ENCODE measurements around the gene CDKN2C.
A peak's percentile ranks its signal among the peaks of the same experiment; 100 is the strongest.
"Not testable (repeated sequence)": the region's sequence is repeated elsewhere in the genome, so short reads cannot be mapped to it uniquely, and the experiment has no call there.

The CDKN2C gene

DNA sequence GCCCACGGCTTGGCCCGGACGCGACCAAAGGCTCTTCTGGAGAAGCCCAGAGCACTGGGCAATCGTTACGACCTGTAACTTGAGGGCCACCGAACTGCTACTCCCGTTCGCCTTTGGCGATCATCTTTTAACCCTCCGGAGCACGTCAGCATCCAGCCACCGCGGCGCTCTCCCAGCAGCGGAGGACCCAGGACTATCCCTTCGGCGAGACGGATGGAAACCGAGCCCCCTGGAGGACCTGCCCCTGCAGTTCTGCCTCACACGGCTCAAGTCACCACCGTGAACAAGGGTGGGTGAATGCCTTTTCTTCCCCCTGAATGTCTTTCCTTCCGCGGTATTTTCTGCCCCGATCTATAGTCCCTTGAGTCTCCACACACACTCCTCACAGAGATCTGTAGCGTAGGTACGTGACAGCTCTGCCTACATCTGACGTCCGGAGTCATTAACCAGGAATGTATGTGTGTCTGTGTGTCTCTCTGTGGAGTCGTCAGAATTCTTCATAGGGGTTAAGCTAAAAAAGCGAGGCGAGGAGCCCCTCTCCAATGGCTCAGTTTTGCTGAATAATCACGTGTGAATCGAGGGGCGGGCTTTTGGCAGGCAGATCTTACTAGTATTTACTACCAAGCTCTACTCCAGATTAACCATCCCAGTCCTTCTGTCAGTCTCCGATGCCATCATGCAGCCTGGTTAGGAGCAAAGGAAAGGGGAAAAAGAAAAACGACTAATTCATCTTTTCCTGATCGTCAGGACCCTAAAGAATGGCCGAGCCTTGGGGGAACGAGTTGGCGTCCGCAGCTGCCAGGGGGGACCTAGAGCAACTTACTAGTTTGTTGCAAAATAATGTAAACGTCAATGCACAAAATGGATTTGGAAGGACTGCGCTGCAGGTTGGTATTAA lies at the start of gene CDKN2C:
Gene CDKN2C, plus strand, starts transcription at position 635 of the 898 bp plus-strand sequence. Its CDS starts 124 bp downstream, at position 759.
- peak in 43 of 56 donors; percentile 8 to 79 (median 47) for DNase-seq

GRCh38 chr1:50920409-50920808 lies 49.6 kb upstream of the CDKN2C start:
- DNase-seq = no peak

GRCh38 chr1:50921029-50921428 lies 49.0 kb upstream of the CDKN2C start:
- no peak for DNase-seq

- no peak for DNase-seq
Observed at GRCh38 chr1:50923564-50923963, 46.5 kb upstream of the CDKN2C start.

DNA sequence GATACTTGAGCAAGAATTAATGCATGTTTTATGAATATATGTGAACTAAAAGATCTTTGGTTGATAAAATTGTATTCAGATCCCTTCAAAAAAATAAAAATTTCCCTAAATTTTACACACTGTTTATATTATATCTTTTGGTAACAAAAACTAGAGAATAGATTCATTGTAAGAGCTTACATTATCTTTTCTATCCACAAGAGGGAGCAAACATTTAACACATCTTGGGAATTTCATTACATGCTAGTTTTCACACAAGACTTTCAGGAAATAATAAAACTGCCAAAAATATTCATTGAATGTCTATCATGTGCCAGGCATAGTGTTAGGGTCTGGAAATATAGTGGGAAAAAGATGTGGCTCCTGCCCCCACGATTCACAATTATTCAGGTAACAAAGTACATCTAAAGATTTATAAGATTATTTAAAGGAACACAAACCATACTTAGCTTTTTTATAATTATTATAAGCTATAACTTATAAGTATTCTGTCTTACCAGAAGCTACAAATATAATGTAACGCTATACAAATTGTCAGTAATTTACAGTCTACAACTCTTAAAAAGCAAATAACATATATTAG lies 40.6 kb upstream of the CDKN2C start:
- DNase-seq = peak in 2 of 56 donors; percentile 0 to 40

DNA sequence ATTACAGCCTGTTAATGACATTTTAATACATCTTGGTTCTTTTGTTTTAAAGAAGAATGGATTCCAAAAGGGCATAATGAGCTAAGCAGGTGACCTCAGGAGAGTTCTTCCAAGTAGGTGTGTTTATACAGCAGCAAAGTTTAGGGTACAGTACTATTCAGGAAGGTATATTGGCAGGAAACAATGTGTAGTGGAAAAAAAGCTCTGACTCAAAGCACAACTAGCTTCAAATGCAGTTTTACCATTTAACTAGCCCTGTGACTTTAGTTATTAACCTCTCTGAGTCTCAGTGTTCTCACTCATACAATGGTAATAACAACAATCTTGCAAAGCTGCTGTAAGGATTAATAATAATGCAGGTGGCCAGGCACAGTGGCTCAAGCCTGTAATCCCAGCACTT lies 39.9 kb upstream of the CDKN2C start:
- no peak for DNase-seq

GRCh38 chr1:50930965-50931737 lies 38.9 kb upstream of the CDKN2C start:
- no peak for DNase-seq

GRCh38 chr1:50932043-50932442 lies 38.0 kb upstream of the CDKN2C start:
- not testable (repeated sequence) for DNase-seq

DNA sequence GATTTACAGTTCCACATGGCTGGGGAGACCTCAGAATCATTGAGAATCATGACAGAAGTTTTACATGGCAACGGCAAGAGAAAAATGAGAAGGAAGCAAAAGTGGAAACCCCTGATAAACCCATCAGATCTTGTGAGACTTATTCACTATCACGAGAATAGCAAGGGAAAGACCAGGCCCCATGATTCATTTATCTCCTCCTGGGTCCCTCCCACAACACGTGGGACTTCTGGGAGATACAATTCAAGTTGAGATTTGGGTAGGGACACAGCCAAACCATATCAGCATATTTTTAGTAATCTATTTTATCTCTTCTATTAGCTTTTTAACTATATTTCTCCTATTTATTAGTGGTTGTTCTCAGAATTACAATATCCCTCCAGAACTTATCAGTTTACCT lies 36.3 kb upstream of the CDKN2C start:
- not testable (repeated sequence) for DNase-seq

- no peak for DNase-seq
Observed at GRCh38 chr1:50934838-50935237, 35.2 kb upstream of the CDKN2C start.

DNA sequence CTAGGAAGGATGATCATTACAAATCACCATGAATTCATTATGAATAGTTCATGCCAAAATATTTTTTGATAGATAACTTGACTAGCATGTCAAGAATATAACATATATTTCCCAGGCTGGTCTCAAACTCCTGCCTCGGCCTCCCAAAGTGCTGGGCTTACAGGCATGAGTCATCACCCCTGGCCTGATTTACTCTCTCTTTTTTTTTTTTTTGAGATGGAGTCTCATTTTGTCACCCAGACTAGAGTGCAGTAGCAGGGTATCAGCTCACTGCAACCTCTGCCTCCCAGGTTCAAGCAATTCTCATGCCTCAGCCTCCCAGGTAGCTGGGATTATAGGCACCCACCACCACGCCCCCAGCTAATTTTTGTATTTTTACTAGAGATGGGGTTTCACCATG lies 34.8 kb upstream of the CDKN2C start:
- not testable (repeated sequence) for DNase-seq

DNA sequence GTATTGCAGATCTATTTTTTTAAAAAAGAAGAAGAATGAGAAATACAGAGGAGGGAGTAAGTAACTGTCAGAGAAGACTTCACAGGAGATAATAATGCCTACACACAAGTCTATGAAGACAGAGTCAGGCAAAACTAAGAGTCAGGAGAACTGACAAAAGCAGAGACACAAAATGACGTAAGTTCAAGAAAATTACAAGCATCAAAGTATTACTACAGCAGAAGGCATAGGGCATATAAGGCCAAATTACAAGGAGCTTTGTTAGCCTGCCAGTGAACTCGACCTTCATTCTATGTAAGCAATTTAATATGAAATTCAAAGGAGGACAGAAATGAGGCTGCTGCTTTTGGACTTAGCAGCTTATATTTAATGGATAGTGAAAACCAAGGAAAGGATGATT lies 33.7 kb upstream of the CDKN2C start:
- no peak for DNase-seq

DNA sequence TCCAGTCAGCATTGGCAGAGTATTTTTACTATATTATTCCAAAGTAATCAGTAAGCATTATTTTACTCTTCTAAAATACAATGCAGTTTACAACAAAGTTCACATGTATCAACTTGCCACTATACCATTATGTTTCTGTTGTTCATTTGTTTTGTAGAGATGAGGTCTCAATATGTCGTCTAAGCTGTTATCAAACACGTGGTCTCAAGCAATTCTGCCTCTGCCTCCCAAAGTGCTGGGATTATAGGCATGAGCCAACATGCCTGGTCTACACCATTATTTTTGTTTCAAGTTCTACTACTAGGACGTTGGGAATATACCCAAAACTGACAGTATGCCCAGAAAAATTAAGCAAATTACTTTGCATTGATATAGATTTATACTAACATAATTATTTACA lies 29.8 kb upstream of the CDKN2C start:
- no peak for DNase-seq

GRCh38 chr1:50942334-50942733 lies 27.7 kb upstream of the CDKN2C start:
- no peak for DNase-seq

- DNase-seq = no peak
Observed at GRCh38 chr1:50949286-50949982, 20.6 kb upstream of the CDKN2C start.

GRCh38 chr1:50950396-50950795 lies 19.6 kb upstream of the CDKN2C start:
- no peak for DNase-seq

DNA sequence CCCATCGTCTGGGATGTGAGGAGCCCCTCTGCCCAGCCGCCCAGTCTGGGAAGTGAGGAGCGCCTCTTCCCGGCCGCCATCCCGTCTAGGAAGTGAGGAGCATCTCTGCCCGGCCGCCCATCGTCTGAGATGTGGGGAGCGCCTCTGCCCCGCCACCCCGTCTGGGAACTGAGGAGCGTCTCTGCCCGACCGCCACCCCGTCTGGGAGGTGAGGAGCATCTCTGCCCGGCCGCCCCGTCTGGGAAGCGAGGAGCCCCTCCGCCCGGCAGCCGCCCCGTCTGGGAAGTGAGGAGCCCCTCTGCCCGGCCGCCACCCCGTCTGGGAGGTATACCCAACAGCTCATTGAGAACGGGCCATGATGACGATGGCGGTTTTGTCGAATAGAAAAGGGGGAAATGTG lies 17.5 kb upstream of the CDKN2C start:
- DNase-seq = not testable (repeated sequence)

GRCh38 chr1:50955116-50955515 lies 14.9 kb upstream of the CDKN2C start:
- DNase-seq = no peak

DNA sequence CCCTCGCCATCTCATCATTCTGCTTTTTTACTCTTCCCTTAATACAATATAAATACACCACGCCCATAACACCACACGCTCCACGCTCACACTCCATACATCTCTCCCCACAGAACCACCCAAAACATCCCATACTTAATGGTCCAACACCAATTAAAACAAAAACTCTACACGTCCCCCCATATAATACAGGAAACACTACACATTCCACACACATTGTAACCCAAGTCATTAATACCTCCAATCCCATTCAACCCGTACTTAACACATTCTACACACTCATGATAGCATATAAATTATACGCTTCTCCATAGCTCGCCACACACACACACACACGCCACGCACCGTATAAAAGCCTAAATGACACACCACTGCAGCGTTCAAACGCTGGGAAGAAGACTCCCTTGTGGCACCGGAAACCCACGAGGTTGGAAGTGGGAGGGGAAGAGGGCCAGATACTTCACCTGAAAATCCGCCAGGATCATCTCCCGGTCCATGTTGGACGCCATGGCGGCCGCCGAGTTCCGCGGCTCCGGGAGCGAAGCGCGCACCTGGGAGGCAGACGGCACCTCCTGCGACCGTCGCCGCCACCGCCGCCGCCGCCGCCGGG lies 10.6 kb upstream of the CDKN2C start:
- DNase-seq = peak in 10 of 56 donors; percentile 25 to 67 (median 44)

DNA sequence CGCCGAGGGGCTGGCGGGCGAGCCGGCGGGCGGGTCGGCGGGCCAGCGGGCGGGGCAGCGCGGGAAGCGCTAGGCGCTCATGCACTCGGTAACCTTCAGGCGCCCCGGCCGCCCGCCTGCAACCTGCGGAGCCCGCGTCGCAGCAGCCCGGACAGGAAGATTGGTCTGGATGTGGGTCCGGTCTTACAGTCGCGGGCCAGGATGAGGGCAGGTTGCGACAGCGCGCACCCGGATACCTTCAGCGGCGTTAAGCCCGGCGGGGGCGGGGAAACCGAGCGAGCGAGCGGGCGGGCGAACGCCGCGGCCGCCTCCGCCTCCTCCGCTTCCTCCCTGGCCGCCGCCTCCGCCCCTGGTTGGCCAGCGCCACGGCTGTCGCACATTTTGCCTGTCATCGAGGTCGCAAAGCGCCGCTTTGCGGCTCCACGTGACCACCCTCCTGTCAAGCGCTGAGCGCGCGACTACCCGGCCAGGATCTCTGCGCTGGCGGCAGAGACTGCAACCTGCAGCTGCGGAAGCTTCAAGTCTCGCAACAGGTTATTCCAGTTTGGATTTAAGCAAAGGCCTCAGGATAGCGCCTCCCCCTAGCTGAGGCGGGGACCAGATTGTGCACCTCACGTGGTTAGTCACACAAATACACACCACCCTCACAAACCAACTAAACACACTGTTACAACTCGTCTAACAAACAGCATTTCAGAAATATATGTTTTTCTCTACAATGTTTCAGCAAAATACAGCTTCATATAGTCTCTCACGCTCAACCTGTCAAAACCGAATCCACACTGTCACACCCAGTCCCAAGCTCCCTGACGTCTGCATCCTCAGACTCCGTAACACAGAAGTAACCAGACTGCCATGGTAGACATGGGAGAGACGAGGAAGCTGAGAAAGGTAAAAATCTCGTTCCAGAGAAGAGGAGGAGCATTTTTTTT lies 9.9 kb upstream of the CDKN2C start, which contains the start of gene FAF1:
Gene FAF1, minus strand, starts transcription at position 355 of the 932 bp plus-strand sequence. CDS start 456 bp downstream, outside the sequence.
- DNase-seq = peak; percentile 66 to 97 (median 92)
